ENCODE results near the gene ZRANB2. TPM values are rescaled to one million over a fixed set of nuclear protein-coding genes. Genes with fewer than 3 reads are reported as not detected.

ZRANB2 gene
- total and polyA plus RNA-seq, 2 donors (not counting 1 experiment from before 2014, with no cell fraction given), result 46.9 to 160 TPM

- WGBS (ENCODE audit: insufficient coverage), result no CpG with 5 or more reads among the region's 1 CpG
- Histone ChIP-seq H3K27me3 (replicated peaks in 1 of 4; ENCODE audit: control extremely low read depth in 1 of 4, control insufficient read depth in 3 of 4, insufficient read depth in 4 of 4, low read length in 3 of 4) (peaks cover 0 to 15% (median 7%) of the 10 kb centered on the region in 4 experiments), H3K4me3 (ENCODE audit: control extremely low read depth in 1 of 5, extremely low read depth in 1 of 5, insufficient read depth in 1 of 5, low read depth in 2 of 5, low read length in 4 of 5) (no peak overlapping the region), H3K79me2 (ENCODE audit: control insufficient read depth, insufficient read depth, low read length) (no peaks in the 10 kb centered on the region), H3K4me1 (ENCODE audit: control insufficient read depth in 2 of 2, insufficient read depth in 2 of 2, low read length in 2 of 2) (peaks cover 0 to 1% of the 10 kb centered on the region in 2 donors), H3K9me3 (ENCODE audit: control extremely low read depth in 1 of 3, control insufficient read depth in 2 of 3, insufficient read depth in 1 of 3, low read length in 2 of 3) (no peaks in the 10 kb centered on the region), H2AFZ (ENCODE audit: insufficient read depth, low read depth, low read length, poor library complexity, severe bottlenecking) (no peak overlapping the region), H3K36me3 (replicated peaks in 1 of 2; ENCODE audit: control extremely low read depth in 1 of 2, control insufficient read depth in 1 of 2, extremely low read depth in 1 of 2, insufficient read depth in 2 of 2, low read length in 1 of 2) (peaks cover 0 to 3% of the 10 kb centered on the region in 2 experiments), H4K20me1 (ENCODE audit: control insufficient read depth, insufficient read depth, low read length, poor library complexity, severe bottlenecking) (no peaks in the 10 kb centered on the region), H3K27ac (ENCODE audit: low read length in 2 of 2) (no peak overlapping the region), H3K4me2 (replicated peaks; ENCODE audit: low read depth, low read length, poor library complexity, severe bottlenecking) (no peak overlapping the region), H3K9ac (ENCODE audit: low read length) (no peak overlapping the region)
- Mint-ChIP-seq H3K27me3 (peaks cover 16% of the 10 kb centered on the region), H3K4me3 (no peak overlapping the region), H3K9me3 (ENCODE audit: insufficient read depth) (no peaks in the 10 kb centered on the region), H3K27ac (no peak overlapping the region), H3K4me1 (peaks cover under 1% of the 10 kb centered on the region)
- intact Hi-C loops (cut with micrococcal nuclease), result no loop called here
- no peak for DNase-seq
- ChIA-PET POLR2A (no interaction called here), CTCF (interaction anchor here (1.5 kb wide), 1 partner anchor 28 kb away, joined by 3 read pairs; the partner anchor contains the start of gene ZRANB2)
- no peak for TF ChIP-seq CTCF (IDR thresholded peaks at IDR 0.05)
- no peak for TF ChIP-seq EZH2 (IDR thresholded peaks at IDR 0.05; ENCODE audit: borderline replicate concordance, insufficient read depth, low read depth, low read length, poor library complexity, severe bottlenecking)
- no peak for ATAC-seq (ENCODE audit: low read depth)
These were observed 27.7 kb downstream of the ZRANB2 start for GRCh38 chr1:71053146-71053545.

DNA sequence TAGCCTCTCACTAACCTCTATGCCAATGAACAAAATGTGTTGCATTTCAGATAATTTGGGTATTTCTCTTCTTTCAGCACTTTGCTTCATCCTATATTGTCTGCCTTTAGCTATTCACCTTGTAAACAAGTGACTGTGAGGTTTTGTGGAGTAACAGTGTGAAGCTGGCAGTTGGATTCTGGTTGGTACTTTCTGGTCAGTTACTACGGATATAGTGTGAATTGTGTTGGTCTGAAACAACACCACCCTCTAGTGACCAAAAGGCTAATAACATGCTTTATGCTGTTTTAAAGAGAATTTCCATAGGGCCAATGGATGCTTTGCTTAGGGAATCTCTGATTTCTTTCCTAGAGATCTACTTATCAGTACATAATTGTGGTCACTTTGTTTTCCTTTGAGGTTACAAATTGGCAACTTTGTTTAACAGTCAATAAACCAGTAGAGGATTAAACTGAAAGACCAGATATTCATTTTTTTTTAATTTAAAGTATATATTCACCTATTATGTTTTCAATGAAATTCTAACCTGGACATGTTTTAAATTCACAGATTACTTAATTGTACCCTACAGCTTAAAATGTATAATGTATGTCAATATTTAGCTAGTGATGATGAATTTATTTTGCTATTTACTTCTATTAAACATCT, 30.8 kb downstream of the ZRANB2 start:
- Histone ChIP-seq H3K79me2 (ENCODE audit: control insufficient read depth, insufficient read depth, low read length) (no peaks in the 10 kb centered on the region), H3K27me3 (replicated peaks in 1 of 4; ENCODE audit: control extremely low read depth in 1 of 4, control insufficient read depth in 3 of 4, insufficient read depth in 4 of 4, low read length in 3 of 4) (peaks cover 0 to 35% (median 27%) of the 10 kb centered on the region in 4 experiments), H3K9ac (ENCODE audit: low read length) (no peak overlapping the region), H3K4me2 (replicated peaks; ENCODE audit: low read depth, low read length, poor library complexity, severe bottlenecking) (no peak overlapping the region), H3K27ac (ENCODE audit: low read length in 2 of 2) (no peak overlapping the region), H3K4me1 (ENCODE audit: control insufficient read depth in 2 of 2, insufficient read depth in 2 of 2, low read length in 2 of 2) (peaks cover 17 to 21% of the 10 kb centered on the region in 2 donors), H3K36me3 (replicated peaks in 1 of 2; ENCODE audit: control extremely low read depth in 1 of 2, control insufficient read depth in 1 of 2, extremely low read depth in 1 of 2, insufficient read depth in 2 of 2, low read length in 1 of 2) (no peaks in the 10 kb centered on the region), H2AFZ (ENCODE audit: insufficient read depth, low read depth, low read length, poor library complexity, severe bottlenecking) (no peak overlapping the region), H4K20me1 (ENCODE audit: control insufficient read depth, insufficient read depth, low read length, poor library complexity, severe bottlenecking) (no peaks in the 10 kb centered on the region), H3K9me3 (ENCODE audit: control extremely low read depth in 1 of 3, control insufficient read depth in 2 of 3, insufficient read depth in 1 of 3, low read length in 2 of 3) (peaks cover 0 to 11% (median 0%) of the 10 kb centered on the region in 3 donors), H3K4me3 (ENCODE audit: control extremely low read depth in 1 of 5, extremely low read depth in 1 of 5, insufficient read depth in 1 of 5, low read depth in 2 of 5, low read length in 4 of 5) (no peak overlapping the region)
- no peak overlapping the region for H3K4me3 Mint-ChIP-seq
- DNase-seq (peak; percentile 69), ATAC-seq (ENCODE audit: low read depth) (peak; percentile 48)
- H3K27ac Mint-ChIP-seq, result no peak overlapping the region
- no peaks in the 10 kb centered on the region for H3K9me3 Mint-ChIP-seq (ENCODE audit: insufficient read depth)
- intact Hi-C loops (cut with micrococcal nuclease), result loop anchor here (1.0 to 5.0 kb wide), 2 partner anchors 32 to 917 kb away; partner anchors contain the start of gene ZRANB2
- ChIA-PET POLR2A (interaction anchor here (0.9 kb wide), 1 partner anchor 32 kb away, joined by 3 read pairs; no protein-coding TSS in a partner anchor), CTCF (interaction anchor here (0.5 to 1.4 kb wide), 7 partner anchors 9 to 546 kb away, joined by 3 to 5 read pairs (median 4); partner anchors contain the start of gene ZRANB2)
- TF ChIP-seq EZH2 (IDR thresholded peaks at IDR 0.05; ENCODE audit: borderline replicate concordance, insufficient read depth, low read depth, low read length, poor library complexity, severe bottlenecking) (no peak), CTCF (IDR thresholded peaks at IDR 0.05) (peak; percentile 83)
- peaks cover 42% of the 10 kb centered on the region for H3K27me3 Mint-ChIP-seq
- H3K4me1 Mint-ChIP-seq, result peaks cover 17% of the 10 kb centered on the region
- no CpG with 5 or more reads among the region's 1 CpG for whole genome bisulfite sequencing (ENCODE audit: insufficient coverage)

Data from B cell (primary cell).